NB4 (cell line): Measurements from ENCODE around the gene EHBP1L1.

Experiments used
- MYC ChIP-seq: IDR thresholded peaks from 2 replicates; pipeline ENCODE4 v1.6.1; 2011; ENCODE audit warnings: low read depth, low read length
- TF ChIP-seq, protein P1 (sequence below): IDR thresholded peaks from one replicate; pipeline ENCODE4 v1.5.1; 2012; ENCODE audit warnings: low read depth, low read length
- TF ChIP-seq, protein P2 (sequence below): IDR thresholded peaks from 2 replicates; pipeline ENCODE4 v1.6.1; 2011; ENCODE audit warnings: low read depth, low read length

DNA sequence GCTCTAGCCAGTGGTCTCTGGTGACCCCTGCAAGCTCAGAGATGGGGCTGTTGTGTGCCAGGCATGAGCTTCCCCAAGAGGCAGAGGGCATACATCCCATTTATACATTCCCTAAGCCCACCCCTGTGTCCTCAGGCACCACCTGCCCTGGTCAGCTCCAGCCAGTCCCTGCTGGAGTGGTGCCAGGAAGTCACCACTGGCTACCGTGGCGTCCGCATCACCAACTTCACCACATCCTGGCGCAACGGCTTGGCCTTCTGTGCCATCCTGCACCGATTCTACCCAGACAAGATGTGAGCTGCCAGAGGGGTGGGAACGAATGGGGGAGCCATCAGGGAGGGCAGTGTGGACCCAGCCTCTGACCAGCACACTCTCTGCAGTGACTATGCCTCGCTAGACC lies 8.3 kb downstream of the EHBP1L1 start:
- TF ChIP-seq, protein P1, sequence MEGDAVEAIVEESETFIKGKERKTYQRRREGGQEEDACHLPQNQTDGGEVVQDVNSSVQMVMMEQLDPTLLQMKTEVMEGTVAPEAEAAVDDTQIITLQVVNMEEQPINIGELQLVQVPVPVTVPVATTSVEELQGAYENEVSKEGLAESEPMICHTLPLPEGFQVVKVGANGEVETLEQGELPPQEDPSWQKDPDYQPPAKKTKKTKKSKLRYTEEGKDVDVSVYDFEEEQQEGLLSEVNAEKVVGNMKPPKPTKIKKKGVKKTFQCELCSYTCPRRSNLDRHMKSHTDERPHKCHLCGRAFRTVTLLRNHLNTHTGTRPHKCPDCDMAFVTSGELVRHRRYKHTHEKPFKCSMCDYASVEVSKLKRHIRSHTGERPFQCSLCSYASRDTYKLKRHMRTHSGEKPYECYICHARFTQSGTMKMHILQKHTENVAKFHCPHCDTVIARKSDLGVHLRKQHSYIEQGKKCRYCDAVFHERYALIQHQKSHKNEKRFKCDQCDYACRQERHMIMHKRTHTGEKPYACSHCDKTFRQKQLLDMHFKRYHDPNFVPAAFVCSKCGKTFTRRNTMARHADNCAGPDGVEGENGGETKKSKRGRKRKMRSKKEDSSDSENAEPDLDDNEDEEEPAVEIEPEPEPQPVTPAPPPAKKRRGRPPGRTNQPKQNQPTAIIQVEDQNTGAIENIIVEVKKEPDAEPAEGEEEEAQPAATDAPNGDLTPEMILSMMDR = no peak
- TF ChIP-seq, protein P2, sequence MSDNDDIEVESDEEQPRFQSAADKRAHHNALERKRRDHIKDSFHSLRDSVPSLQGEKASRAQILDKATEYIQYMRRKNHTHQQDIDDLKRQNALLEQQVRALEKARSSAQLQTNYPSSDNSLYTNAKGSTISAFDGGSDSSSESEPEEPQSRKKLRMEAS = no peak
- no peak for TF ChIP-seq MYC
